Stimulated activated CD4-positive, alpha-beta T cell treated with anti-CD3 and anti-CD28 coated beads, Interleukin-15, amount 100 ng/mL, for 1 hour (primary cell): Measurements from ENCODE around the gene EVA1A.

Experiments used
- DNase-seq, 2 donors: peaks; one replicate each; pipeline ENCODE4 v3.0.0-alpha.2; 2020; ENCODE audit warnings: low read depth in 1 of 2, low spot score in 1 of 2

Gene EVA1A

DNA sequence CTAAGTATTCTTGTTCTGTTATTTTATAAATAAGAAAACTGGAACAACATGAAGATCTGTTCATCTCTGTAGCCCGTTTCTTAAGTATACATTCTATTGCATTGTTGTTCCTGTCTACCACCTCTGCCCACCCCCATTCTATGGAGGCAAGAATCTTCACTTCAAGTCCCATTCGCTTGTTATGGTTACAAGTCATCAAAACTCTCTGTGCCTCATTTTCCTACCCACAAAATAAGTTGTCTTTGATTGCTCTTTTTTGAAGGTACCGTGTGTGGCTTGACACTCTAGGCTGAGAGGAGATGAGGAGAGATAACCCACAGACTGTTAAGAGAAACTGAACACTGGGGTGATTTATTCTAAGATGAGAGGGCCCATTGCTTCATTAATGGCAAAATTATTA is 2.9 kb upstream of the EVA1A start:
- DNase-seq: no peak

DNA sequence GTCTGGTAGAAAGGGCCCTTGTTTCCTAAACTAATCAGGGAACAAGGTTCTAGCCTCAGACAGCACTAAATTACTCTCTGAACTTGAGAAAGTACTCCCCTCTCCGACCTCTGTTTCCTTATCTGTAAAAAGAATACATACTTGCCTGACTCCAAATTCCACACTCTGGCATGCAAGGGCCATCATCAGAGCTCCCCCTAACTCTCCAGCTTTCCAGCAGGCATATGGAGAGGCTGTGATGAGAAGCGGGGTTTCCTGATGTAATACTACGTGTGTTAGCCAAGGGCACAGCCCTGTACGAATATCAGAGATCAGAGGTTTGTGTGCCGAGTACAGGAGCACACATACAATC is 1.8 kb upstream of the EVA1A start:
- DNase-seq: no peak

DNA sequence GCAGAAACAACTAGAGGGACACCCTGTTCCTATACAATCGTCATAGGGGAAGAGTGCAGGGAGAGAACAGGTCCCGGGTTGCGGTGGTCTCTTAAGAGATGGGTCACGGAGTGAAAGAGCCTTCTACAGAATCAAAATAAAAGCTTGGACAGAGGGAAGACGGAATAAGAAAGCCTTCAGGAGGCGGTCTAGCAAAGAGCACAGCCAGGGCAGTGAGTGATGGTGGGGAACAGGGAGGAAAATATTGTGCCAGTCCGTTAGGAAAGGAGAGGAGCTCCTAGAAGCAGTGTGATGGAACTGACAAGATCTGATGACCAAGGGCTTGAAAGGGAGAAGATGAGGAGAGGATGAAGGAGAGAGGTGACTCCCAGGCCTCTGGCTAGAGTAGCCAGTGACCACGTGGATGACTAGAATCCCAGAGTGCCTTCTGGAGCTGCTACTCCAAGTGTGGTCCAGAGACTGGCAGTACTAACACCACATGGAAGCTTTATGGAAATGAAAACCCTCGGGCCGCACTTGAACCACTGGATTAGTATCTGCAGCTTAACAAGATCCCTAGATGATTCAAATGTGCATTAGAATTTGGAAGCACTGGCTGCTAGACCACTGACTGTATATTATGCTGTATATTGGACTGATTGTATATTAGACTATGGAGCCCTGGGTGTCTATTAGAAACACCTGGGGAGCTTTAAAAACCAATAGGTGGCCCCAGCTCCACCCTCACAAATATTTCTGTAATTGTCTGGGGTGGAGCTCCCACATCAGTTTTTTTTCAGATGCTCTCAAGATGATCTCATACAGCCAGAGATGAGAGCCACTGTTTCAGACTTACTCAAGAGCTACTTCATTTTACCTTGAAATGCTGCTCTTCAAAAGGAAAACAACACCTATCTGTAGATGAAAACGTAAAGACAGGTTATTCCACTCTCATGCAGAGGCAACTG is 1.1 kb upstream of the EVA1A start:
- no peak for DNase-seq

DNA sequence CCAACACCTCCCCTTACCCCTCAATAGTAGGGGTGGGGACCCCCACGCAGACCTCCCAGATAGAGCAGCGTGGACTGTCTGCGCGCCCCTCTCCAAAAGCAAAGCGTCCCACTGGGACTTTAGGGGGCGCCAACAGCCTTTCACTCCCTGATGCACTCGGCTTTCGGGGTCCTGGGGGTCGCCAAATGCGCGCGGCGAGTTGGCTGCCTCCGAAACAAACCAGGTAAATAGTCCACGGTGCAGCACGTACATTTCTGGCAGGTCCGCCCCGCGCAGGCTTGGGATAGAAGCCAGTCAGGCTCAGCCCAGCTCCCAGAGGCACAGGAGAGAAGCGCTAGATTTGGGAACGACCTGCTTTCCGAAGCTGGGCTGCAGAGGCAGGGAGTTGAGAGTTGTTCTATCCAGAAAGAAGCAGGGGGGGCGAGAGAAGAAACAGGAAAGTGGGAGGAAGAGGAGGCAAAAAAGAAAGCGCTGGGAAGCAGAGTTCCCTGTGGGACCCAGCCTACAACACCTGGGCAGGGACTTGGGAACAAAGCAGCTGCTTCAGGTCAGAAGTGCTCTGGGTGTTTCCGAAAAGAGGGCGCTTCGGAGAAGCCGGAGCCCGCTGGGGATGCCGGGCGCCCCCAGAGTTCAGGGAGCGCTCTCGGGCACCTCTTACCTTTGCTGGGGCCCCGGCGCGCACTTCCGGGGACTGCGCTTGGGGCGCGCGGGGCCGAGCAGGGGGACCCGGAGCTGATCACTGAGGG is 544 bp downstream of the EVA1A start:
- DNase-seq: no peak

DNA sequence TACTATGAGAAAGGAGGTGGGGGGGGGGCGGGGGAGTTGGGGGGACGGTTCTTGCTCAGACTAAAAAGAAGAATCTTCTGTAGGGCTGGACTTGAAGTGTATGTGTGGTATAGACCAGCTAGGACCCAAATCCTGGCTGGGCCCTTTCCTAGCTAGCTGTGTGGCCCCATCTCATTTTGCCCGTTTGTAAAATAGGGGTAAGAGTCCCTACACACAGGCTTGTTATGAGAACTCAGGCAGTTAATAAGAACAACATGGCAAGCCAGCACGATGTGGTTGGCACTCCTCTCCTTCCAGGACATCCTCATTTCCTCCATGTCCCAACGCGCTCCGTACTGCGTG is 1.1 kb downstream of the EVA1A start:
- no peak for DNase-seq

DNA sequence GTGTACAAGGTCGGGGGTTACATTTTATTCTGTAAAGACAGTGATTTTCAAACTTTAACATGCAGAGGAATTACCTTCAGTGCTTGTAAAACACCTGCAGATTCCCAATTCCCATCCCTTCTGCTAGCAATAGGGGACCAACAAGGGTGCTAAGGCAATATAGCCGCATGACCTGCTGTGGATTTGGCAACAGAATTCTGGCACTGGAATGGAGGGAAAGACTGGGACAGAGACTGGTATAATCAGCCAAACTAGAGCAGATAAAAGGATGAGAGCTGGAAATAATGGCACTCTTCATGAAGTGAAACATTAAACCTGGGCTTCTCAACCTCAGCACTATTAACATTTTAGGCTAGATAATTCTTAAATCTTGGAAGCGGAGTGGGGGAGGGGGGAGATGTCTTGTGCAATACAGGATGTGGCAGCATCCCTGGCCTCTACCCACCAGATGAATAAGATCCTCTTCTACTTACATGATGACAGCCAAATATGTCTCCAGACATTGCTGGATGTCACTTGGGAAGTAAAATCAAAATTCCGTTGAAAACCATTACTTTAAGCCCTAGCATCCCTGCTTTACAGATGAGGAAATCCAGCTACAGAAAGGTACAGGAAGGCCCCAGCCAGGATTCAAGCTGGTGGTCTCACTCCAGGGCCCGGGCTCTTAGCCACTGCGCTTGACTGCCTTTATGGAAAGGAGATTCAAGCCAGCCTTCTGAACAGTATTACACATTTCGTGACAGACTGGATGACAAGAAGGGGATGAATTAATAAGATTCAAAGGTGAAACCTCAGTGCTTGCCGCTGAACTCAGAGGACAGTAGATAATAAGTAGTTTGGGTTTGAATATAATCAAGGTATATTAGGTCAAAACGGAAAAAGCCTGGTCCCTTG is 1.7 kb downstream of the EVA1A start:
- DNase-seq: no peak

DNA sequence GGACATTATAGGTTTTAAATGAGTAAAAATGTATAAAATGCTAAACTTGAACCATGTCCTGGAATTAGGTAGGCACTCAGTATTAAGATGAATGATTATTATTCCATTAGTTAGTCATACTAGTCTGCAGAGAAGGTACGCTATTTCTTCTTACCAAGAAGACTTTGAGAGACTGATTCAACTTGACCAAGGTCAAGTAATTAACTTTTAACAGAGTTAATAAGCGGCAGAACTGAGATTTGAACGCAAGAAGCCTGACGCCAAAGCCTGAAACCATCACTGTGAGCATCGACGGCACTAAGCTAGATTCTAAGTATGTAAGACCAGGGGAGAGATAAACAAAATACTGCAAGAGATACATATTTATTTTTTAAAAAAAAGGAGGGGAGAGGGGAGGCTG is 2.6 kb downstream of the EVA1A start:
- DNase-seq: no peak

DNA sequence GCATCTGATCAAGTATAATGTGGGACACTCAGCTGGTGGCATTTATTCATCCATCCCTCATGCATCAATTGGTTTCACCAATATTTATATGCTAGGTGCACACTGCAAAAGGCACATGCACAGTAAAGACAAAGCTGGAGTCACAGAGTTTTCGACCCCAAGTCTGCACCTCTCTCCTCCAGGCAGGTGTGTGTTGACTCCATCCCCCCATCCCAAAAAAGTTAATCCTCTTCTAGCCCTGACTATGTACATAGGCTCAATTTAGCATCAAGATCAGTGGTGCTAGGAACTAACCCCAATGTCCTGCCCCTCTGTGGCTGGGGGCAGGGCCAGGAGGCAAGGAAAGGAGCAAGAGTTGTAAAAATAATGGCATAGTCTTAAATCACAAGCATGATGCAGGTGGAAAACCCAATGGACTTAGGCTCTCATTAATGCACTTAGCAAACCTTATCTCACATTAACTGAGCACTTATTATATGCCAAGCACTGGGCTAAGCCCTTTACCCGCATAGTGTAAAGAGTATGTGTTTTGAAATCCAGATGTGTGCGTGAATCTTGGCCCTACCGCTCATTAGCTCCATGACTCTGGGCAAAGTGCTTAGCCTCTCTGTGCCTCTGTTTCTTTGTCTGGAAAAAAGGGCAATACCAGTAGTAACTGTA is 3.1 kb downstream of the EVA1A start:
- no peak for DNase-seq

DNA sequence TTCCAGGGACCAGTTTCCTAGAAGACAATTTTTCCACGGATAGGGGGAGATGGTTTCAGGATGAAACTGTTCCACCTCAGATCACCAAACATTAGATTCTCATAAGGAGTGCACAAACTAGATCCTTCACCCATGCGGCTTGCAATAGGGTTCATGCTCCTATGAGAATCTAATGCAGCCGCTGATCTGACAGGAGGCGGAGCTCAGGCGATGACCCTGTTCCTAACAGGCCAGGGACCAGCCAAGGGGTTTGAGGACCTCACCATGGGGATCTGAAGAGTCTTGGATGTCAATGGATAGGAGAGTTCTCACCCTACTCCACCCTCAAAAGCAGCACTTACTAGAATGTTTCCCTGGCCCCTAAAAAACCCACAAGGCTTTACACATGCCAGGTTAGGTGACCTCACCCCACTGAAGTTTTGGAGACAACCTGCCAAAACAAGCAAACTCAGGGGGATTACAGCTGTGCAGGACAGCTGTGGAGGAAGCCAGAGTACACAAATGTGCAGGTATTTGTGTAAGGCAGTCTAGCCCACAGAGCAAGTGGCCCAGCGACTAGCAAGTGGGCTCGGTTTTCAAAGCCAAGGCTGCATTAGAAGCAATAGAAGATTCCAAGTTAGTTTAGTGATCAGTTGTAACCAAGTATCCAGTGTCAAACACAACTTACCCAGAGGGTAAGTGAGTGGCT is 3.9 kb downstream of the EVA1A start:
- no peak for DNase-seq

DNA sequence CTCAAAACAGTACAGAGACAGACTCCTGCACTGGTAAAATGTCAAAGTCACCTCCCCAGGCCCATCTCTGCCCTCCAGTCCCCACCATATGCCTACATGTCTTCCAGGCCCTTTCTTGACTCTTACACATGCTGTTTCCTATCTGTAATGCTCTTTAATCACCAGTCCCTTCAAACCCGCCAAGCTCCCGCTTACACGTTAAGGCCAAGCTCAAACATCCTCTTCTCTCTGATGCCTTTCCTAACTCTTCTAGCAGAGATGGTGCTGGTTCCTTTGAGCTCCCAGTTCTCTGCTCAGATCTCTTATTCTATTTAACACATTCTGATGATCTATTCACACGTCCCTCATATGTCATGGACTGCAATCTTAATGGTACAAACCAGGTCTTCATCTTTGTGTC is 5.0 kb downstream of the EVA1A start:
- DNase-seq: no peak

DNA sequence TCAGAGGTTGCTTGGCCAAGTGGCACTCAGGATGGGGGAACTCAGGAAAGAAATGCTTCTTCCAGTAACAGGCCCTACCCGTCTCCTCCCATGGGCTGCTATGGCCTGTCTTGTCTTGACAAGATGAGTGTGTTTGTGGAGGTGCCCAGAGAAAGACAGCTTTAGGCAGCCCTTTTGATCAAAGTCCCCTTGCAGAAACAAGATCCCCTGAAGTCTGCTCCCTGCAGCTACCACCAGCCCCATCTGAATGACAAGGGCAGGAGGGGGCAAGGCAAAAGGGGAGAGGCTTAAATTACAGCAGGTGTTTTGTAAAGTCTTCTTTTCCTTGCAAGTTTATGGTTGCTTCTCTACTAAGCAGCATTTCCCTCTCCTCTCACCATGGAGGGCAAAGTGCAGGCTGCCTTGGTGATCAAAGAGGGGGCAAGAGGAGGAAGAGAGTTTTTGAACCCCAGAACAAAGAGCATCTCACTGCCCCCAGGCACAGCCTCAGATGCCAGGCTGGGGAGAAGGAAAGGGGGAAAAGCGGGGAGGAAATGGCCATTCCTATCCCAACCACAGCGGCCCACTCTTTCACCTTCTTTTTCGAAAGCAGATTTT is 6.7 kb downstream of the EVA1A start:
- DNase-seq: no peak

DNA sequence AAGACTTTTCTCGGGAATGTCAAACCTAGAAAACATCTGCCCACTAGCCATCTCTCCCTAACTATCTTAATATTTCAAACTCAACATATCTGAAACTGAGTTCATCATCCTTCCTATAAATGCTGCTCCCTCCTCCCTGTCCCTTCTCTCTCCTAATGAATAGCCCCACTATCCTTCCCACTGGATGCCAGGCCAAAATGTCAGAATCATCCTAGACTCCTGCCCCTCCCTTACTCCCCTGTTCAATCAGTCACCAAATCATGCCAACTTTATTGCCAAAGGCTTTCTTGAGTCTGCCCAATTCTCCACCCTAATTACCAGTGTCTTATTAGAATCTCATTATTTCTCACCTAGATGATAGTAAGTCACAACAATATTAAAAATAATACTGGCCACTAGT is 8.5 kb downstream of the EVA1A start:
- no peak for DNase-seq

DNA sequence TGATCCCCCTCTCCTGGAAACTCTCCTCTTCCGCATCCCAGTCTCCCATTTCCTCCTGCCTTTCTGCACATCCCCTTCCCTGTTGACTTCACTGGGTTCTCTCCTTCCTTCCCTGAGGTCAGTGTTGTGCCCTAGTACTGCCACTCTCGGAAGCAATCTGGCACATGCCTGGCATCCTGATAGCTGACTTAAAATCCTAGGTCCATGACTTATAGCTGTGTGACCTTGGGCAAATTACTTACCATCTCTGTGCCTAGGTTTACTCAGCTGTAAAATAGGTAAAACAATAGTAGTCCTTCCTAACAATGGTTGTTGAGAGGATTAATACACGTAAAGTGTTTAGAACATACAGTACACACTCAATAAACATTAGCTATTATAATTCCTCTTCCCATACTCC is 9.3 kb downstream of the EVA1A start:
- DNase-seq: no peak

DNA sequence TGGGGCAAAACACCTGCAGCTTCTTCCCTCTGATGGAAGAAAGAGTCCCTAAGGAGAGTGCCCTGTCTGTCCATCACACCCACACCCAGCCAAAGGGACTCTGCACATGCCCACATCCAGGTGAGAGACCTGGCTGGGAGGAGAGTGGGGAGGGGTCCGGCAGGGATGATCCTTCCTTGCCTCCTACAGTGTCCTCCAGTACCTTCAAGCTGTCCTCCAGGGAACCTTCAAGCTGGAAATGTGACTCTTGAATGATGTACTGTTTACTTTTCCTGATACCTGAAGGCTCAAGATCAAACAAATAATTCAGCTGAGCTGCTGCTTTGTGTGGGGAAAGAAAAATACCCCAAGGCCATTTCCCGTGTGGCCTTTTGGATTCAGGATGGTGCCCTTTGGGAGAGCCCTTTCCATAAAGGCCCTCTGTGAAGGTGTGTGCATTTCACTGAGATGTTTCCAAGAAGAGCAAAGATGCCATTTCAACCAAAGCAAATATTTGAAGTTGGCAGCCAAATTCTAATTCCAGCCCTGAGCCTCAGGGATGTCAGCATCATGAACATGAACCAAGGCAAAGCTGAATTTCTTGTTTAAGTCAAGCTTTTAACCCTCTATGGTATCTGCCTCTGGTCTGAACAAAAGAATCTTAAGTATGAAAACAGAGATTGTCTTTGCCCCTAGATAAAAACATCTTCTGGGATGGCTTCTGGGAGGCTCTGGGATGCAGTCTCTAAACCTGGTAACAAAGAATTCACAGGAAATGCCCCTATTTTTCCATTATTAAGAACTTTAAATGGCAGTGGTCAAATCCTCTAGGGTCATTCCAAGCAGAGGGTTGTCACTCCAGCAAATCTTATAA is 11.1 kb downstream of the EVA1A start:
- DNase-seq: no peak

DNA sequence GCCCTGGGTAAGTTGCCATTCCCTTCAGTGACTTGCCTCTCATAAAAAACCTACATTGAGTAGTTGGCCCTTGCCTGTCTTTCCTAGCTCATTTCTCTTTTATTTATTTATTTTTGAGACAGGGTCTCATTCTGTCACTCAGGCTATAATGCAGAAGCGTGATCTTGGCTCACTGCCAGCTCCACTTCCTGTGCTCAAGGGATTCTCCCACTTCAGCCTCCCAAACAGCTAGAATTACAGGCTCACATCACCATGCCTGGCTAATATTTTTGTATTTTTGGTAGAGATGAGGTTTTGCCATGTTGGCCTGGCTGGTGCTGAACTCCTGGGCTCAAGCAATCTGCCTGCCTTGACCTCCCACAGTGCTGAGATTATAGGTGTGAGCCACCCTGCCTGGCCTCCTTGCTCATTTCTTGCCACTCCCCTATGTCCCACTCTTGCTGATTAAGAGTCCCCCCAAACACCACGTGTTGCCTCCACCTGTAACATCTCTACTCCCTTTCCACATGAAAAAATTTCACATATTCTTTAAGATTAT is 12.6 kb downstream of the EVA1A start:
- no peak for DNase-seq

DNA sequence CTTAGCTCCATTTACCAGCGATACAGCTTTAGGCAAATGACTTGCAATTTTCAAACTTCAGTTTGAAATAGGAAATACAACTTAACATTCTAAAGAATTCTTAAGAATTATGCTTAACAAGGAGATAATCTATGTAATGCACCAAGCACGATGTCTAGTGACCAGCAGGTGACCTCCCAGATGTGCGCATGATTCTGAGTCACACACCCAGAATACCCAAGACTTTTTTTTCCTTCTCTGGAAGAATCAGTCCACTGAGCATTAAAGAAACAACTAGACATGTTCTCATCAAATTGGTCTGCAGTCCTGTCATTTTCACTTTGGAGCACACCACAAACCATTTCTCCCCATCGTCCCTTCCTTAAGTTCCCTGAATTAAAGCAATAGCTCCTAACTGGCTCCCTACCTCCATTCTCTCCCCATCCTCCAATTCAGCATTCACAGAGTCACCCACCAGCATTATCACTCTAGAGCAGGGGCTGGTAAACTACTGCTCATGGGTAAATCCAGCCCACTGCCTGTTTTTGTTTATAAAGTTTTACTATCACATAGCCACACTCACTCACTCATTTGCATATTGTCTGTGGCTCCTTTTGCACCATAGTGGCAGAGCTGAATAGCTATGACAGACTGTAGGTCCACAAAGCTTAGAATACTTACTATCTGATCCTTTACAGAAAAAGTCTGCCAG is 13.2 kb downstream of the EVA1A start:
- no peak for DNase-seq

DNA sequence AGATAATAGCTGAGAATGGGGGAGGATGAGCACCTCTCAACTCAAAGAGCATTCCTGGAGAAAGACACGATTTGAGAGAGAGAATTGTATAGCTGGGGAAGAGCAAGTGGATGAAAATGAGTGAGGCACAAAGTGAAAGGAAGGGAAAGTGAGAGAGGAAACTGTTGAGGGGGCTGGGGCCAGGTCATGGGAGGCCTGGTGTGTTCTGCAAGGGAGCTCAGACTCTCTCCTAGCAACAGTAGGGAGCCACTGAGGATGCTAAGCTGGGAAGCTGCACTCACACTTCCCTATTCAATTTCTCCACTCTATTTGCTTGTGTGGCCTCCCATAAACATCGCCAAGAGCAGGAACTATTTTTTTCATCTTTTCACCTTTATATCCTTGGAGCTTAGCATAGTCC is 14.8 kb downstream of the EVA1A start:
- DNase-seq: no peak

DNA sequence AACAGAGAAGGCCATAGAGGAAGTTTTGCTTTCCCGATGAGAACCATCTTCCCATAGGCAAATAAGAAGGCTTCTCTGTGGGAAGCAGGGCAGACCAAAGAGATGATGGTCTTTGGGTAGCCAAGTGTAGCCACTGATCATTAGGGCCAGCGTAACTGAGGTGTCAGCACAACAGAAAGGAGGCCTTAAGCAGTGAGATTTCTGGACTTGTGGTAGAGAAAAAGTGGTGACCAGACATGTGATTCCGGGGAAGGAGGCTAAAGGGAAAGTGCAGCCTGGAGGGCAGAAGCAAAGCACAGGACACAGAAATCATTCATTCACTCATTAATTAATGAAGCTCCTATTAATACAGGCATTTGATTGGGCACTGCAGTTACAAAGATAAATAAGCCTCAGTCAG is 15.4 kb downstream of the EVA1A start:
- no peak for DNase-seq
